Mesangial cell (primary cell): Measurements from ENCODE around the gene SPATA45. TPM values are rescaled to one million over a fixed set of nuclear protein-coding genes. Genes with fewer than 3 reads are reported as not detected.

ENCODE experiments used
- total RNA-seq: library from RNA; depleted of rRNA; stranded (reverse); fragments of >200 nt; gene quantifications from 2 replicates; pipeline ENCODE4 v1.2.3, GENCODE V29; 2015

The SPATA45 gene
- total RNA-seq: not detected in 2 replicates

GRCh38 chr1:212847549-212847948, at the start of gene SPATA45:
Gene SPATA45 (minus strand): TSS chr1:212847649. CDS start chr1:212836149, 11,500 bp downstream.

DNA sequence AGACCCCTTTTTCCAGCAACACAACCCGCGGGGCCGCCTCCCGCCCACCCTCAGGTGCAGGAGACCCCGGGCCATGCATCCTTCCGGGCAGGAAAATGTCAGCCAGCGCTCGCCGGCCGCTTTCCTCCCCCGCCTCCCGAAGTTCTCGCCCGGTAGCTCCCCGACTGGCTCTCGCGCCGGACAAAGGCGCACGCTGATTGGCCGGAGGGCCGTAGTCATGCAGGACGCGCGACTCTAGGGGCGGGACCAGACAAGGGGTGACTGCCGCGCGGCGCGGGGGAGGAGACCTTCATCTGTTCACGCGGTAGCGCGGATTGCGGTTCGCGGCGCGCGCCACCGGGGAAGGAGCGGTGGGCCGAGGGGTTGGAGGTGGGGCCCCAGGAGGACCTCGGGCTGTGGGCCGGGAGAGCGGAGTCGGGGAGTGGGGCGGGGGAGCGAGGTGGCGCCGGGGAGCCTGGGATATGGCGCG, 10.6 kb upstream of the SPATA45 start, which contains the start of gene FLVCR1:
Gene FLVCR1, plus strand, starts transcription at position 284 of the 469 bp plus-strand sequence. Its CDS starts 178 bp downstream, at position 462.

GRCh38 chr1:212791676-212792395, 55.6 kb downstream of the SPATA45 start, which contains the start of the genes NSL1 and TATDN3:
Gene NSL1 (minus strand): TSS chr1:212791777. CDS start chr1:212791763, 14 bp downstream.
Gene TATDN3 (plus strand): TSS chr1:212791894. CDS start chr1:212791922, 28 bp downstream.

Other genes with a start within 250 kb of the SPATA45 start
- gene ATF3, start 238.9 kb downstream of the SPATA45 start, total RNA-seq: 9.0 and 13.2 TPM in 2 replicates
- 1.8 and 2.6 TPM in 2 replicates for gene BATF3, start 147.8 kb downstream of the SPATA45 start, total RNA-seq
- gene NSL1, start 55.9 kb downstream of the SPATA45 start, total RNA-seq: 38.5 and 68.3 TPM in 2 replicates
- 8.5 and 9.6 TPM in 2 replicates for gene TATDN3, start 55.8 kb downstream of the SPATA45 start, total RNA-seq
- 5.6 and 8.5 TPM in 2 replicates for gene FLVCR1, start 10.6 kb upstream of the SPATA45 start, total RNA-seq
- 4.1 and 6.2 TPM in 2 replicates for gene VASH2, start 102.9 kb upstream of the SPATA45 start, total RNA-seq
- 17.3 and 27.8 TPM in 2 replicates for gene ANGEL2, start 168.2 kb upstream of the SPATA45 start, total RNA-seq
- 7.4 and 9.8 TPM in 2 replicates for gene RPS6KC1, start 203.6 kb upstream of the SPATA45 start, total RNA-seq